GM21786 (cell line): ENCODE measurements around the gene COX7A2L.
"Not testable (repeated sequence)": the region's sequence is repeated elsewhere in the genome, so short reads cannot be mapped to it uniquely, and the experiment has no call there.

ENCODE experiments used
- ATAC-seq: cut with Tn5 transposase; IDR thresholded peaks from one replicate; pipeline ENCODE4 v1.9.1; 2021; ENCODE audit not compliant: unreplicated experiment

COX7A2L gene

DNA sequence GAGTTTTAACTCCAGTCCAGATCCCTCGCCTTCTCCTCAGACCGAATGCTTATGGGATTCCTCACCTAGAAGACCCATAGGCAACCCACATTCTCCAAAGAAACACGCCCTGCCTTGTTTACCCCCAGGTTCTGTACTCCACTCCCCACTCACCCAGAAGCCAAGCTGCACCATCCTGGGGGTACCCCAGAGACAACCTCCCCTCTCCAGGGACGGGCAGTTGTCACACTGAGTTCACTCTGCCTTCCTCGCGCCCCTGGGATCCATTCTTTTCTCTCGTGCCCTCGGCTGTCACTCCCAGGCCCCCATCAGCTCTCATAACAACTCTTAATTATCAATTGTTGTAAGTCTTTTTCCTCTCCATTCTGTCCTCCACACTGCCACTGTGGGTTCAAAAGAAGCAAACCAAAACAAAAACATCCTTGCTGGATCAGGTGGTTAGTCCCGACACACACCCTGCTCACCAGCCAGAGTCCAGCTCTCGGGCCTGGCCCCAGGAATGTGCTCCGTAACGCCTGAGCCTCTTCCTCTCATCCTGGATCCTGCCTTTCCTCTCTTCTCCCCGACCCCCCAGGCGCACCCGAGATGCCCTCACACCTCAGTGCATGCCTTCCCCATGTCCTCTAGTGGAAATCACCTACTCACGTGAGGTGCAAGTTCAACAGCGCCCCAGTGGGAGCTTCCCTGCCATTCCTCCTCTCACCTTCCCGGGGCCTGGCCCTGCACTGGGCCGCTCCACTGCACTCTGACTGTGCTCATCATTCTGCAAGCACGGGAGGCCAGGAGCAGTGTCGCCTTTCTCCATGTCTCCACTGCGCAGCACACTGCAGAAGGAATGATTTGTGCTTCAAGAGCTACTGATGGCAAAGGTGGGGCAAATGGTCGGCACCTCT is 20.7 kb downstream of the COX7A2L start:
- no peak for ATAC-seq

DNA sequence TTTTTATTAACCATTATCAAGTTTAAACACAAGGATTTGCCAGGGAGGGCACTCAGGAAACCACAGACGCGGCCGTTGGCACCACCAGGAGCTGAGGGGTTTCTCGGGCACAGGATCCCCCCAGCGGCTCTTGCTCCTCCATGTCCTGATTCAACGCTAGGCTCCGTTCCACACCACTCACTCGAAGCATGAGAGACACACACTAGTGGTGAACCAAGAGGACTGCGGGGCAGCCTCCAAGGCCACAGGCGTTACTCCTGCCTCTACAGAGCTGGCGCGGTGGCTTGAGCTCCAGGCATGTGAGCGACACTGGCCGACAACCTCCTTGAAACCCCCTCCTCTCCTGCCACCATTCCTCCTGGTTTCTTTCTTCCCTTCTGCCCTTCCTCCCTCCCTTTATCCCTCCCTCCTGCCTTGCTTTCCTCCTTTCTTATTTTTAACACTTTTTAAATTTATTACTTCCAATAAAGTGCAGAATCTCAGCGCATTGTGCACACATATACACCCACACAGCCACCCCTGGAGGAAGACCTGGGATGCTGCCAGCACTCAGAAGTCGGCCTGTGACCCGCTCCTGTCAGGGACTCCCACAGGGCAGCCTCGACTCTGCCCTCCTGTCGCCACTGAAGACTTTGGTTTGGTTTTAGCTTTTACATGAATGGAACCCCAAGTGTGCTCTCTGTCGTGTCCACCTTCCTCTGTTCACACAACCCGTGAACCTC is 21.7 kb downstream of the COX7A2L start:
- ATAC-seq, result no peak

DNA sequence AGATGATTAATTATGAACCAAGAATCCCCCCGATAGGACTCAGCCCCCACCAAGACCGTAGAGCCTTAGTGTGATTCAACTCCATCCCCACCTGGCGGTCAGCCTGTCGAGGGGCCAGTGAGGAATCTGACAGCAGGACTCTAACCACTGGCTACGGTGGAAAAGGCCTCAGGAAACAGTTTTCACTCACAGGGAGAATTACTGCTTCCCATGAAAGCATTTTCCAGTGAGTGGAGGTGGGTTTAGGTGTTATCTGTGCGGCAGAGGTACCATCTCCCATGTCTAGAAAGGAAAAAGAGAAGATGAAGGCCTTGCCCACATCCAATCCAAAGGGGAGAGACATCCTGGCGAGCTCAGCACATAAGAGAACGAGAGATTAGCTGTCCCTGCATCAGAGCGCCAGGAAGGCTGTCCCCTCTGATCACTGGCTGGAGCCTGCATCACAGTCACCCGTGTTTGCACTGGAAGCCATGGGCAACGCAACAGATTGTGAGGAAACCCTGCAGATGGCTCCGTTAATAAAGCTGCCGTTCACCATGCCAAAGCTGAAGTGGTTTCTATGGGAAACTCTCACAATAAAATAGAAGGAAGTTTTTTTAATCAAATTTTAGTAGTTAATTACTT is 22.3 kb downstream of the COX7A2L start:
- no peak for ATAC-seq

DNA sequence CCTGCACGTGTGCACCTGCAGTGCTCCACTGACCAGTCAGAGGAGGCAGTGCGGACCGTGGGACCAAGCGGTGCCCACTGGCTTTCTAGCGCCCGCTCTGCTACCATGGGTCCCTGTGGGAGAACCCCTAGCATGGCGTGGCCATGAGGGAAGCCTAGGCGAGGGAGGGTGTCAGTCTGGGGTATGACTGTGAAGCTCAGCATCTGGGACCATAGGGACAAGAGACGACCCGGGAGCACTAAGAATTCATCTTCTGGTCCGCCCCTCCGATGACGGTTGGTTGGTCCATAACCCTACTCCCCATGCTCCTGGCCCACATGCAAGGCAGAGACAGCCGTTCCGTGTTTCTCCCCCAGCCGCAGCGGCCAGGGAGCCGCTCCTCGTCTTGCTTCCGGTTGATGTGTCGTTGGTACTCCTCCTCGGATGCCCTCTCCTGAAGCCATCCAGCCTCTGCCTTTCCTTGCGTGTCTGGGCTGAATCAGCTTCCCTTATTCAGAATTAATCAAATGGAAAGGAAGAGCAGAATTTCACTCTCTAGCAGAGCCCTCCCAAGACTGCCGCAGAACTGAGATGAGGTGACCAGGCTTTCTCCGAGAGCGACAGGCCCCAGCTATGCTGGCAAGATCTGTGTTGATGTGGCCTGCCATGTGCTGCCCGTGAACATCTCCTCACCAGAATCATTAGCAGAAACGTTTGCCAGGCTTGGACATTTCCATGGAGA is 23.0 kb downstream of the COX7A2L start:
- no peak for ATAC-seq

DNA sequence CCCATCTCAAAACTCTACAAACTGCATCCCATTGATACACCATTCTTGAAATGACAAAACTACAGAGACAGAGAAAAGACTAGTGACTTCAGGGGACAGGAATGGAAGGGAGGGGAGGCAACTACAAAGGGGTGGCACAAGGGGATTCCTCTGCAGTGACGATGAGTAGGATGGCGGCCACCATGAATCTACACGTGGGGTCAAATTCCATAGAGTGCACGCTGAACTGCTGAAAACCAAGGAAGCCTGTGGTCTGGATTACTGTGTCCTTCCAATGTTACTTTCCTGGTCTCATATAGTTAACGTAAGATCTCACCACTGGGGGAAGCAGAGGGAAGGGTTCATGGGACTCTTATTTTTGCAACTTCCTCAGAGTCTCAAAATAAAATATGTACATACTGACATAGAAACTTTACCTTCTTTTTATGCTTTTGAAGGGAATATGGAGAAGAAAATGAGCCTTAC is 23.6 kb downstream of the COX7A2L start:
- no peak for ATAC-seq

DNA sequence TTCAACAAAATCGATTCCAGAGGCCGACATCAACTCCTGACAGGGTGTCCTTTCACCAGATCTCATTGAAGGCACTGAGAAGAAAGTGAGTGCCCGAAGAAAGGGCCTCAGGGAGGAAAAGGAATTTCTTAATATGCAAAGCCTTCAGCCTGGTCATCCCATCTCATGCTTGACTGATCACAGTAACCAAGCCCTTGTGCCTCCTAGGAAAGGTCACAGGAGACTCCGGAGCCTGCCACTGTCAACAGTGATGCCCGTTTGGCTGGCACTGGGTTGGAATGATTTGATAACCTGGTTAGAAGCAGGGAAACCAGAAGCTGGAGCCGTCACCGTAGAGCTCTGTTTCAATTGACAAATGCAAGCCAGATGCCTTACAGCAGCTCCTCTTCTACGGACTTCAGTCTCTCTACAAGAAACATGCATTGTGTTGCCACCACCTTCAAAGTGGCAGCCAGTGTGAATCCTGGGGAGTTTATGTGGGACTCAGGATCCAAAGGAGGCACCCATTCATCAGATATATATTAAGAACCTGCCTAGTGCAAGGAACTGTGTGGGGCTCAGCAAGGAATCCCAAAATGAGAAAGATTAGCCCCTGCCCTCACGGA is 24.6 kb downstream of the COX7A2L start:
- ATAC-seq, result no peak

DNA sequence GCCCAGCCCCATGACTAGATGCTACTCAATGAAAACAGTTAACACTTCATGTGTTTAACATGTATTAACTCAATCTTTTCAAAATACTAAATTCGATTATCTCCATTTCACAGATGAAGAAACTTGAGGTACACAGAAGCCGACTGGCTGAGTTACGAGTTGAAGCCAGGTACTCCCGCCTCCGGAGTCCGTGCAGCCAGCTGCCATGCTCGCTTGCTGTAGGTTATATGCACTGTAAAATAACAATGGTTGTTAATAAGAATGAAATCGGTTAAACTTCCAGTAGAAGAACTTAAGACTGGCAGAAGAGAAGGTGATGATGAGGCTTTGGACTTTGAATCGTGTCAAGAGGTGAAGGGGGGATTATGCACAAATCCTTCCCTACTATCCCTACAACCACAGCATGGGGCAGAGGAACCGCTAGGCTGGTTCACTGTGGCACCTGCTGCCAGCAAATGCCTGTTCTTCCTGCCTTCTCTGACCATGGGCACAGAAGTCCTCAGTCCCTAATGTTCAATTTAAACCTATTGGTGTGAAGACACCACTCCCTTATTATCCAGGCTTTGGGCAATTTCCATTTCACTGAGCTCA is 25.4 kb downstream of the COX7A2L start:
- no peak for ATAC-seq

DNA sequence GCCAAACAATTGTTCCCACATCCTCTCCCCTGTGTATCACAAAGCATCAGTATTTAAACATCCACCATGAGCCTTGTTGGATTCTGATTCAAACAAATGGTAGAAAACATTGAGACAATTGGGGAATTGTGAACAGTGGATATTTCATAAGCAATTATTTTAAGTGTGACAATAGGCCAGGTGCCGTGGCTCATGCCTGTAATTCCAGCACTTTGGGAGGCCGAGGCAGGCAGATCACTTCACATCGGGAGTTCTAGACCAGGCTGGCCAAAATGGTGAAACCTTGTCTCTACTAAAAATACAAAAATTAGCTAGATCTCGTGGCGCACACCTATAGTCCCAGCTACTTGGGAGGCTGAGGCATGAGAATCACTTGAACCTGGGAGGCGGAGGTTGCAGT is 26.2 kb downstream of the COX7A2L start:
- ATAC-seq, result not testable (repeated sequence)

DNA sequence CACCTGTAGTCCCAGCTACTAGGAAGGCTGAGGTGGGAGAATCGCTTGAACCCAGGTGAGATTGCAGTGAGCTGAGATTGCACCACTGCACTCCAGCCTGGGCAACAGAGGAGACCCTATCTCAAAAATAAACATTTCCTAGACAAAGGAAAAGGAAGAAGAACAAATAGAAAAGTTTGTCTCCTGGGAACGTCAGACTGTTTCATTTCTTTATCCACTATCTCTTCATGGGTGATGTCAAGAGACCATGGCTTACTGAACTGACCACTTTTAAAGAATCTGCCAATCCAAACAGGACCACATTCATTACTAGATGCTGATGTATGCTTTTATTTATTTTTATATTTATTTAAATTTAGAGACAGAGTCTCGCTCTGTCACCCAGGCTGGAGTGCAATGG is 26.8 kb downstream of the COX7A2L start:
- no peak for ATAC-seq

DNA sequence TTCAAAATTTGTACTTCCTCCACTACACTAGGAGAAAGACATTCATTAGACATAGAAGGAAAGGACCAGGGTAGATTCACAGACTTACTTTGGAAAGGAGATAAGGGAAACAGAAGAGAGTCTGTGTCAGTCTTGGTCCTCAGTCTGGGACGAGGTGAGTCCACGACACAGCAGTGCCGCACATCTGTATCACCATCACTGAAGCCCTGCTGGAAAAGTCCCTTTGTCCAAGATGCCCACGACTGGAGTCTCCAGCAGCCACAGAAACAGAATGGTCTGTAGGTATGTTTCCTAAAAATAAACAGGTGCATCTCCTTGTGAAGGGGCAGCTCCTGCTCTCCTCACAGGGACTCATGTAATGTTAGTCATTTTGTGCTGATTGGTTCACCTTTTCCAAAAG is 27.4 kb downstream of the COX7A2L start:
- ATAC-seq, result no peak

DNA sequence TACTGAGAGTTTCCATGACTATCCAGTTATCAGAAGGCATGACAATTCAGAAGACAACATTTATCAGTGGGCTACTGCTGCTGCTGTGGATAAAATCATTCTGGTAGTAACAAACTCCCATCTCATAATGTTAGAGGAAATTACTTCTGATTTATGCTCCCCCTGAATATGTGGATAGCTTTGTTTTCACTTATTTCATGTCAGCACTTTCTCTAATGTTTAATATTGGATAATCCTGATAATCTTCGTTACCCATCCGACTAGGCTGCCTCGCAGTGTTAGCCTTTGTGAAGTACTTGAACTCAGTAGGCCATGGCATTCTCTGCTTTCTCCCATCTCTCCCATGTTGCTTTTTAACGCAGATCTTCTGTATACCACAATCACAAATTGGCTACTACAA is 28.4 kb downstream of the COX7A2L start:
- no peak for ATAC-seq

DNA sequence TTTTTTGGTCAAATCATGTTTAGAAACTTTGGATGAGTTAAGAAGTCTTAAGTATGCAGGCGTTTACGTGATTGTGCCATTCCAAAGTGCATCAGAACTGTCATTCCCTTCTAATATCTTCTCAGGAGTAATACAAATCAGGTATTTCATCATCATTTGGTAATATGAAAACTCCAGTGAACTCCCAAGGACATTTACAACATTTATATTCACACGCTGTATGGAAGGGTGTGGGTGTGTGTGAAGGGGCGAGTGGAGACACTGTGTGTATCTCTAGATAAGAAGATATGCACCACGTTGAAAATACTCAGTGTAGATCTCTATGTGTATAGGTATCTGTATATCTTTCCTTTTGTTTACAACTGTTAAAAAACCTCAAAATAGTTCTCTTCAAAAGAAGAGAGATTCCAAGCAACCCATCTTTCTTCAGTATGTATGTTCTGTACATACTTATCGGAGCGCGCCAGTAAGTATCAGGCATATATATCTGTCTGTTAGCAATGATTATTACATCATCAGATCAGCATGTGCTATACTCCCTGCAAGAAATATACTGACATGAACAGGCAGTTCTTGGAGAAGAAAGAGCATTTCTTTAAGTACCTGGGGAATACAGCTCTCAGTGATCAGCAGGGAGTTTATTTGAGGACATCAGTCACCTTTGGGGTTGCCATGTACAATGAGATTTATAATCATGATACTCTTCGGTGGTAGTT is 29.3 kb downstream of the COX7A2L start:
- ATAC-seq, result no peak

DNA sequence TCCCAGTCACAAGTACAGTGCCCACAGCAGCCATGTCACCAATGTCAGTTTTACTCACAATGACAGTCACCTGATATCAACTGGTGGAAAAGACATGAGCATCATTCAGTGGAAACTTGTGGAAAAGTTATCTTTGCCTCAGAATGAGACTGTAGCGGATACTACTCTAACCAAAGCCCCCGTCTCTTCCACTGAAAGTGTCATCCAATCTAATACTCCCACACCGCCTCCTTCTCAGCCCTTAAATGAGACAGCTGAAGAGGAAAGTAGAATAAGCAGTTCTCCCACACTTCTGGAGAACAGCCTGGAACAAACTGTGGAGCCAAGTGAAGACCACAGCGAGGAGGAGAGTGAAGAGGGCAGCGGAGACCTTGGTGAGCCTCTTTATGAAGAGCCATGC is 31.3 kb downstream of the COX7A2L start:
- no peak for ATAC-seq

DNA sequence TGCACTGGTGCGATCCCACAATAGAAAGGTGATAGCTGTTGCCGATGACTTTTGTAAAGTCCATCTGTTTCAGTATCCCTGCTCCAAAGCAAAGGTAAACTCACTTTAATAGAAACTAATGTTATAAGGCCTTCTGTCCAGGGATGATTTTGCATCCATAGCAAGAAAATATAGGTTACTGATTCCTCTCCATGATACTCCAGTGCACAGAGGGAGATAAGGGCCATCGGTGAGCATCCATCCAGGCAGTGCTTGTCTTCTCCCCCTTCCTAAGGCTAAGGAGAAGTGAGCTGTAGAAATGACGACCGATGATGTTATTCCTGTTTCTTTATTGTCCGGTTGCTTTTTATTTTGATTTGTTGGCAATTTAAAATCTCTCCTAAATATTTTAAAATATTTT is 32.1 kb downstream of the COX7A2L start:
- ATAC-seq, result no peak

DNA sequence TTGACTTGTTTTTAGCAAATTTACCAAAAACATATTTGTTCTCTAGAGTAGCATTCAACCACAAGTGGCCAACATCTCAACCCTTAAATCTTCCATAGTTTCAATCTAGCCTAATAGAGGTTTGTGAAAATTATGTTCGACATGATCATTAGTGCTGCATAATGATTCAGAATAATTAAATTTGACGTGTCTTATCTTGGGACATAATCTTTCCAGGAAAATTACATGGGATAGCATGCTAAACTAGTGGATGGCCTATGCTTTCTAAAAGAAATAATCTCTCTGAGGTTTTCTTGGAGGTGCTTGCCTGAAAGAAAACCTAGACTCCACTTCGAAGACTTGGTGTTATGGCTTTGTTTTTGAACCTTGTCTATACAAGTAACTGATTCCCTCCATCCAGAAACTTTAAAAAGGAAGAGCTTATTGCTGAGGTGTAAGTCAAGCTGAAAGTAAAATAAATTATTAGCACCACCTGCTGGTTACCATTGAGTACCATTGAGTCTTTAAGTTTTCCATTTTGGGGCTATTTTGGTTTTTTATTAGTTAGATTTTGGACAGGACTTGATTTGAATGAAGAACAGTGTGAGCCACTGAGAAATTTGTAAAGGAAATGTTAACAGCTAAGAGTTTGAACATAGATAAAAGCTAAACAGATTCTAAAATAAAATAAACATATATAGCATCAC is 32.7 kb downstream of the COX7A2L start:
- no peak for ATAC-seq

DNA sequence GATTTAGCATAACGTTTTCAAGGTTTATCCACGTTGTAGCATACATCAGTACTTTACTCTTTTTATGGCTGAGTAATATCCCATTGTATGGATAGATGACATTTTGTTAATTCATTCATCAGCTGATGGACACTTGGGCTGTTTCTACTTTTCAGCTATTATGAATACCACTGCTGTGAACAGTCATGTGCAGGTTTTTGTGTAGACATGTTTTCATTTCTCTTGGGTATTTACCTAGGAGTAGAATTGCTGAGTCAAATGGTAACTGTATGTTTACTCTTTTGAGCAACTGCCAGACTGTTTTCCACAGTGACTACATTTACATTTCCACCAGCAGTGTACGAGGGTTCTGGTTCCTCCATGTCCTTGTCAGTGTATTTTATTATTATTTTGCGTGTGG is 33.9 kb downstream of the COX7A2L start:
- peak; percentile 67 for ATAC-seq

DNA sequence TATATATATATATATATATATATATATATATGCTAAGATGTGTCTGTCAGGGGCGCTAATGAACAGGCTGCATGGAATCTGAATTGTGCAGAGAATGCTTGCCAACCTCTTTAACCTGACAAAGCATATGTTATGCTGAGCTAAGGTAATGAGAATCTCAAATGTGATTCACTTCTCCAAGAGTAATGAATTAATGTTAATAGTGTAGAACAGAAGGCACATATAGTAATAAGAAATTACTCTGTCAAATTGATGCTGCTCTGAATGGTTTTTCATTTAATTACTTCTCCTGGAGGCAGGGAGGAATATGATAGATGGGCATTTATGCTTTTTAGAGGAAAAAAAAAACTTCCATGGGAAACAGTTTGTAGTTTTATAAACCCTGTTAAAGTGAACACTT is 35.4 kb downstream of the COX7A2L start:
- ATAC-seq, result no peak

DNA sequence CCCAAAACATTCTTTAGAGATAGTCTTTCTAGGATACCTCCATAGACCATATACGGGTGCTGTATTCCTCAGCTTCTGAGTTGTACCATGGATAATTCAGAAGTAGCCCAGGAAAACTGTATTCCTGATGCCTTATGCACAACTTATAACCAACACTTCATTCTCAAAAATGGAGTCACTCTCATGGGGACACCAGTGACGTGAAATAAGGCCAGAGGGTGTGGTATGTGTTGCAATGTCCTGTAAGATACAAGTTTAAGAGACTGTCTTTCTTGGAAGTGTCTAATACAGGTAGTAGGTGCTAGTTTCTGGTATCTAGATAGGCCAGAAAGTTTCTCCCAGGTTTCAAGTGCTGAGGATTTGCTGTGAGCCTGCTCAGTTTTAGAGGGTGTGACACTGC is 36.1 kb downstream of the COX7A2L start:
- ATAC-seq, result no peak

DNA sequence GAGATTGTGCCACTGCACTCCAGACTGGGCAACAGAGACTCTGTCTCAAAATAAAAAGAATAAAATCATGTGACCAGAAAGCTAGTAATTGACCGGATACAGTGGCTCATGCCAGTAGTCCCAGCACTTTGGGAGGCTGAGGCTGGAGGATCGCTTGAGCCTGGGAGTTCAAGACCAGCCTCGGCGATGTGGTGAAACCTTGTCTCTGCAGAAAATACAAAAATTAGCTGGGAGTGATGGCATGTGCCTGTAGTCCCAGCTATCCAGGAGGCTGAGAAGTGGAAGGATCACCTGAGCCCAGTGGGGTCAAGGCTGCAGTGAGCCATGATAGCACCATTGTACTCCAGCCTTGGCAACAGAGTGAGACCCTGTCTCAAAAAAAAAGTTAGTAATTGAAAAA is 36.8 kb downstream of the COX7A2L start:
- no peak for ATAC-seq
